Measurements from ENCODE around the gene KCND2. TPM values are rescaled to one million over a fixed set of nuclear protein-coding genes. Genes with fewer than 3 reads are reported as not detected.

KCND2 gene
- total RNA-seq, 2 donors from 2014 or later: 0.08 to 0.17 TPM

DNA sequence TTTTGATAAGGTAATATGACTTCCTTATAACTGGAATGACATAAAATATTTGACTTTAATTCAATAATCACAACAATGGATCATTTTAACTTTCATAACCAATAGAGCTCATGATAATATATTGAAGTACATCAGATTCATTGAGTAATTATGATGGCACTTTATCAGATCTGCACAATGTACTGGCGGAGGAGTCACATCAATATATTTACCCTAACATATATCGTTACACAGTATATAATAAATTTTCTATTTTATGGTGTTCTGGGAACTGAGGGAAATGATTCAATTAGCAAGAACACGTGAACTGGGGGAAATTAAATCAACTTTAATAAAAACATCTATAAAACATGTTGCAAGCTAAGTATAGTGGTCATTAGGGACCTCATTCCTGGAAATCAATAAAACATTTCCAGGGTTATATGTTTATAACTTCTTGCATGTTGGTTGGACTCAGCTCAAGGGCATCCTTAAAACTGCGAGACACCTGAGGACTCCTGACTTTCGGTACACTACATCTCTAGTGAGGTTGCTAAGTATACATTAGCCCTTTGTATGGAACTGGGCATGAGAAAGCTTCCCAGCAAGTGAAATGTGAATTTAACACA lies 254.0 kb downstream of the KCND2 start:
- H3K27me3 ChIP-seq: no peaks in the 10 kb centered on the region
- intact Hi-C loops (cut with DNase I): no loop called here
- TF ChIP-seq, protein P1, sequence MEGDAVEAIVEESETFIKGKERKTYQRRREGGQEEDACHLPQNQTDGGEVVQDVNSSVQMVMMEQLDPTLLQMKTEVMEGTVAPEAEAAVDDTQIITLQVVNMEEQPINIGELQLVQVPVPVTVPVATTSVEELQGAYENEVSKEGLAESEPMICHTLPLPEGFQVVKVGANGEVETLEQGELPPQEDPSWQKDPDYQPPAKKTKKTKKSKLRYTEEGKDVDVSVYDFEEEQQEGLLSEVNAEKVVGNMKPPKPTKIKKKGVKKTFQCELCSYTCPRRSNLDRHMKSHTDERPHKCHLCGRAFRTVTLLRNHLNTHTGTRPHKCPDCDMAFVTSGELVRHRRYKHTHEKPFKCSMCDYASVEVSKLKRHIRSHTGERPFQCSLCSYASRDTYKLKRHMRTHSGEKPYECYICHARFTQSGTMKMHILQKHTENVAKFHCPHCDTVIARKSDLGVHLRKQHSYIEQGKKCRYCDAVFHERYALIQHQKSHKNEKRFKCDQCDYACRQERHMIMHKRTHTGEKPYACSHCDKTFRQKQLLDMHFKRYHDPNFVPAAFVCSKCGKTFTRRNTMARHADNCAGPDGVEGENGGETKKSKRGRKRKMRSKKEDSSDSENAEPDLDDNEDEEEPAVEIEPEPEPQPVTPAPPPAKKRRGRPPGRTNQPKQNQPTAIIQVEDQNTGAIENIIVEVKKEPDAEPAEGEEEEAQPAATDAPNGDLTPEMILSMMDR (IDR thresholded peaks at IDR 0.05): no peak
- H3K4me3 ChIP-seq: no peak overlapping the region
- no peaks in the 10 kb centered on the region for H3K4me1 ChIP-seq
- H3K27ac ChIP-seq: no peak overlapping the region
- no peak overlapping the region for H3K9ac ChIP-seq (ENCODE audit: low read depth in 2 of 2, low read length in 2 of 2)
- H3K9me3 ChIP-seq: no peaks in the 10 kb centered on the region
- DNase-seq: no peak
- no peaks in the 10 kb centered on the region for H3K36me3 ChIP-seq

DNA sequence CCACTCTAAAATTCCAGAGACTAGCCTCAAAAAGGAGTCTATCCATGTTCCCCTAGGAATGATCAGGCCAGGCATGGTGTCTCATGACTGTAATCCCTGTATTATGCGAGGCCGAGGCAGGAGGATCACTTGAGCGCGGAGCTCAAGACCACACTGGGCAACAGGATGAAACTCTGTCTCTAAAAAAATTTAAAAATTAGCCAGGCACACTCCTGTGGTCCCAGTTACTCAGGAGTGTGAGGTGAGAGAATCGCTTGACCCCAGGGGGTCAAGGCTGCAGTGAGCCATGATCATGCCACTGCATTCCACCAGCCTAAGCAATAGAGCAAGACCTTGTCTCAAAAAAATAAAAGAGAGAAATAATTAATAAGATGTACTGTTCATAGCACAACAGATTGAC lies 256.8 kb downstream of the KCND2 start:
- Histone ChIP-seq H3K4me3 (no peak overlapping the region), H3K27me3 (no peaks in the 10 kb centered on the region), H3K9me3 (no peaks in the 10 kb centered on the region), H3K36me3 (no peaks in the 10 kb centered on the region), H3K4me1 (no peaks in the 10 kb centered on the region), H3K9ac (ENCODE audit: low read depth in 2 of 2, low read length in 2 of 2) (no peak overlapping the region), H3K27ac (no peak overlapping the region)
- intact Hi-C loops (cut with DNase I): no loop called here
- DNase-seq: no peak
- TF ChIP-seq, protein P1 (IDR thresholded peaks at IDR 0.05): no peak

DNA sequence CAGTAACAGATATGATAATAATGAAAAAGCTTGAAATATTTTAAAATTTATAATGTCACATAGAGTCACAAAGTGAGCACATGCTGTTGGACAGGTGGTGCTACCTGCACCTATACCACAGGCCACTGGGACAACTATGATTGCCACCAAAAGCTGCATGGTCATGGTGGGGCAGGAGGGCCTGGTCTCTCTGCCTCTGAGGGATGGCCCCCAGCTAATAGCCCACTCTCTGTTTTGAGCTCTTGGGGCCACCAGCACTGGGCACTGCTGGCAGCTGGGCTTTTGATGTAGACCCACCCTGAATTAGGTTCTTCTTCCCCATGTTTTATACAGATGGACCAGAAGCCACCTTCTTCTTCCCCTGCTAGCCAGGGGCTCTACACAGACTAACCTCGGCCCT lies 265.4 kb downstream of the KCND2 start:
- no peak for DNase-seq
- H3K4me1 ChIP-seq: no peaks in the 10 kb centered on the region
- TF ChIP-seq, protein P1 (IDR thresholded peaks at IDR 0.05): no peak
- no peaks in the 10 kb centered on the region for H3K27me3 ChIP-seq
- H3K4me3 ChIP-seq: no peak overlapping the region
- no peaks in the 10 kb centered on the region for H3K36me3 ChIP-seq
- no peak overlapping the region for H3K9ac ChIP-seq (ENCODE audit: low read depth in 2 of 2, low read length in 2 of 2)
- intact Hi-C loops (cut with DNase I): no loop called here
- no peak overlapping the region for H3K27ac ChIP-seq
- H3K9me3 ChIP-seq: no peaks in the 10 kb centered on the region

DNA sequence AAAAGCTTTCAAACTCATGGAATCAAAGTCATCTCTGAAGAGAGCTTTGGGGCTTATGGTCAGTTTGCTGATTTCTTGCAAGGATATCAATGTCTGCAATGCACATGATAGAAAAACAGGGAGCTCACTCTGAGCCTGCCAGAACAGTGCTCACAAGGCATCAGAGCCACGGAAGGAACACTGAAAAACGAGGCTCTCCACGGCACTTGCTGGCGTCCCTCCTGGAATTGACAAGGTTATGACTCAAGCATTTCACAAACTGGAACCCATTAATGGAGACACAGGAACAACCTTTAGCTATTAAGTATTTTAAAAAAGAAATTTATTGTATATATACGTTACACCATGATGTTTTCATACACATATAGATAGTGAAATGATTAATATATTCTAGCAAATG lies 266.3 kb downstream of the KCND2 start:
- Histone ChIP-seq H3K27ac (no peak overlapping the region), H3K27me3 (no peaks in the 10 kb centered on the region), H3K9ac (ENCODE audit: low read depth in 2 of 2, low read length in 2 of 2) (no peak overlapping the region), H3K36me3 (no peaks in the 10 kb centered on the region), H3K4me1 (no peaks in the 10 kb centered on the region), H3K9me3 (no peaks in the 10 kb centered on the region), H3K4me3 (no peak overlapping the region)
- TF ChIP-seq, protein P1 (IDR thresholded peaks at IDR 0.05): no peak
- intact Hi-C loops (cut with DNase I): no loop called here
- no peak for DNase-seq

DNA sequence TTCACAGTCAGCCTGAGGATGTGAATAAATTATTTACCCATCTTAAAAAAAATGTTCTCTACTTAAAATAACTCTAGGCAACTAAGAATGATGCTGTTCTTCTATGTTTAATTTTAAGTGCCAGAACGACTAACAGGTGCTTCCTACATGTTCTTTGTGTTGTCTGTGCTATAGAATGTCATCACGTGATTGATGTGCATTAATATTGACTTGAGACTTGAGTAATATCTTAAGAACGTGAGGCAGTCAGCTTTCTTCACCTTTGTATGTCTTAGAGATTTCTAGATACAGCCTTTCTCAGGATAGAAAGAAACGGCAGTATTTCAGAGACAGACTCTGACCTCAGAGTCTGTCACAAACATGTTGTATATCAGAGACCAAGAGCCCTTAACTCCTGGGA lies 274.6 kb downstream of the KCND2 start:
- no peaks in the 10 kb centered on the region for H3K4me1 ChIP-seq
- H3K9me3 ChIP-seq: no peaks in the 10 kb centered on the region
- H3K4me3 ChIP-seq: no peak overlapping the region
- TF ChIP-seq, protein P1 (IDR thresholded peaks at IDR 0.05): no peak
- no peak for DNase-seq
- no peaks in the 10 kb centered on the region for H3K36me3 ChIP-seq
- no peak overlapping the region for H3K27ac ChIP-seq
- no peaks in the 10 kb centered on the region for H3K27me3 ChIP-seq
- intact Hi-C loops (cut with DNase I): no loop called here
- H3K9ac ChIP-seq (ENCODE audit: low read depth in 2 of 2, low read length in 2 of 2): no peak overlapping the region
